H9 (cell line): ENCODE results near the gene ITSN1. TPM values are rescaled to one million over a fixed set of nuclear protein-coding genes. Genes with fewer than 3 reads are reported as not detected.

Source experiments
- DNase-seq: peaks from one replicate; pipeline ENCODE4 v3.0.0-alpha.2; 2017
- H2AFZ ChIP-seq: one replicate; pipeline ENCODE4 v1.6.1; 2013; ENCODE audit warnings: mild to moderate bottlenecking, low read length, control low read depth, moderate library complexity
- H2AK5ac ChIP-seq: 2 replicates; pipeline ENCODE4 v1.6.1; 2013; ENCODE audit warnings: low read length, control low read depth, mixed read lengths; ENCODE audit not compliant: insufficient read length
- H2BK120ac ChIP-seq: one replicate; pipeline ENCODE4 v1.6.1; 2013; ENCODE audit warnings: low read depth, mild to moderate bottlenecking, low read length, control low read depth, inconsistent platforms; ENCODE audit not compliant: poor library complexity, severe bottlenecking
- H2BK12ac ChIP-seq: 2 replicates; pipeline ENCODE4 v1.6.1; 2013; ENCODE audit warnings: low read length, control low read depth, mixed read lengths, low read depth; ENCODE audit not compliant: insufficient read length
- H2BK15ac ChIP-seq: 2 replicates; pipeline ENCODE4 v1.6.1; 2013; ENCODE audit warnings: low read depth, low read length, control low read depth
- H2BK20ac ChIP-seq: one replicate; pipeline ENCODE4 v1.6.1; 2013; ENCODE audit warnings: low read depth, mild to moderate bottlenecking, low read length, control low read depth, inconsistent platforms; ENCODE audit not compliant: poor library complexity, severe bottlenecking
- H2BK5ac ChIP-seq: 2 replicates; pipeline ENCODE4 v1.6.1; 2013; ENCODE audit warnings: low read length, control low read depth, mixed read lengths; ENCODE audit not compliant: insufficient read length
- H3K14ac ChIP-seq: 2 replicates; pipeline ENCODE4 v1.6.1; 2013; ENCODE audit warnings: low read length, control low read depth; ENCODE audit not compliant: insufficient read depth
- H3K18ac ChIP-seq: 2 replicates; pipeline ENCODE4 v1.6.1; 2013; ENCODE audit warnings: low read depth, mild to moderate bottlenecking, mixed read lengths, low read length, control low read depth; ENCODE audit not compliant: insufficient read length
- H3K23ac ChIP-seq: 2 replicates; pipeline ENCODE4 v1.6.1; 2013; ENCODE audit warnings: low read length, control low read depth, mixed read lengths, low read depth; ENCODE audit not compliant: insufficient read length
- H3K23me2 ChIP-seq: 2 replicates; pipeline ENCODE4 v1.6.1; 2013; ENCODE audit warnings: low read depth, mild to moderate bottlenecking, mixed read lengths, low read length, control low read depth; ENCODE audit not compliant: insufficient read length, poor library complexity, severe bottlenecking
- H3K27ac ChIP-seq: 2 replicates; pipeline ENCODE4 v1.5.1; 2013; ENCODE audit warnings: low read length, control low read depth, mixed read lengths, low read depth; ENCODE audit not compliant: insufficient read length
- H3K27me3 ChIP-seq: 2 replicates; pipeline ENCODE4 v1.6.1; 2013; ENCODE audit warnings: low read length, control low read depth, inconsistent platforms; ENCODE audit not compliant: insufficient read depth
- H3K4ac ChIP-seq: 2 replicates; pipeline ENCODE4 v1.6.1; 2013; ENCODE audit warnings: low read depth, mild to moderate bottlenecking, control low read depth, inconsistent platforms, low read length, moderate library complexity
- H3K4me1 ChIP-seq: 2 replicates; pipeline ENCODE4 v1.6.1; 2013; ENCODE audit warnings: low read length, control low read depth, inconsistent platforms; ENCODE audit not compliant: insufficient read depth
- H3K4me2 ChIP-seq: 2 replicates; pipeline ENCODE4 v1.6.1; 2013; ENCODE audit warnings: low read length, control low read depth, mixed read lengths; ENCODE audit not compliant: insufficient read length, insufficient read depth
- H3K56ac ChIP-seq: 2 replicates; pipeline ENCODE4 v1.6.1; 2013; ENCODE audit warnings: low read depth, mild to moderate bottlenecking, mixed read lengths, low read length, control low read depth; ENCODE audit not compliant: insufficient read length
- H3K79me1 ChIP-seq: 2 replicates; pipeline ENCODE4 v1.6.1; 2013; ENCODE audit warnings: low read depth, mild to moderate bottlenecking, moderate library complexity, low read length, control low read depth, inconsistent platforms; ENCODE audit not compliant: insufficient read depth, poor library complexity, severe bottlenecking
- H3K79me2 ChIP-seq: 2 replicates; pipeline ENCODE4 v1.6.1; 2013; ENCODE audit warnings: low read length, control low read depth, inconsistent platforms; ENCODE audit not compliant: insufficient read depth
- H3K9ac ChIP-seq: 2 replicates; pipeline ENCODE4 v1.6.1; 2013; ENCODE audit warnings: low read length, control low read depth, mixed read lengths; ENCODE audit not compliant: insufficient read length; ENCODE audit errors: extremely low read depth
- H3K9me3 ChIP-seq: one replicate; pipeline ENCODE4 v1.6.1; 2013; ENCODE audit warnings: low read depth, low read length, inconsistent platforms; ENCODE audit not compliant: control insufficient read depth
- H3T11ph ChIP-seq: one replicate; pipeline ENCODE4 v1.6.1; 2013; ENCODE audit warnings: mild to moderate bottlenecking, low read length, control low read depth, inconsistent platforms
- H4K20me1 ChIP-seq: one replicate; pipeline ENCODE4 v1.6.1; 2013; ENCODE audit not compliant: control insufficient read depth, insufficient read length, insufficient read depth
- H4K5ac ChIP-seq: 2 replicates; pipeline ENCODE4 v1.6.1; 2013; ENCODE audit warnings: low read depth, mild to moderate bottlenecking, mixed read lengths, low read length, control low read depth; ENCODE audit not compliant: insufficient read length
- H4K8ac ChIP-seq: replicated peaks from 2 replicates; pipeline ENCODE4 v1.6.1; 2013; ENCODE audit warnings: low read length, control low read depth, mixed read lengths, low read depth; ENCODE audit not compliant: insufficient read length
- H4K91ac ChIP-seq: 2 replicates; pipeline ENCODE4 v1.6.1; 2013; ENCODE audit warnings: low read depth, mild to moderate bottlenecking, moderate library complexity, mixed read lengths, low read length, control low read depth; ENCODE audit not compliant: insufficient read length
- H3K27ac Mint-ChIP-seq, 3 experiments: 2 replicates in 2 of 3; 3 replicates in 1 of 3; pipeline ENCODE4 v1.8.0; 2020 to 2021; ENCODE audit warnings: mixed read lengths in 3 of 3, mild to moderate bottlenecking in 1 of 3, moderate library complexity in 1 of 3
- H3K27me3 Mint-ChIP-seq: 2 replicates; pipeline ENCODE4 v1.8.0; 2021; ENCODE audit warnings: low read depth, mild to moderate bottlenecking, moderate library complexity, mixed read lengths
- H3K36me3 Mint-ChIP-seq, 3 experiments: 2 replicates in 2 of 3; 3 replicates in 1 of 3; pipeline ENCODE4 v1.8.0; 2020 to 2021; ENCODE audit warnings: low read depth in 3 of 3, mixed read lengths in 3 of 3; ENCODE audit not compliant: insufficient read depth in 1 of 3
- H3K4me1 Mint-ChIP-seq, 2 experiments: 2 replicates each; pipeline ENCODE4 v1.8.0; 2020; ENCODE audit warnings: mixed read lengths in 2 of 2
- H3K4me3 Mint-ChIP-seq, 2 experiments: 2 replicates in 1 of 2; 3 replicates in 1 of 2; pipeline ENCODE4 v1.8.0; 2020 to 2021; ENCODE audit warnings: mild to moderate bottlenecking in 2 of 2, mixed read lengths in 2 of 2, moderate library complexity in 1 of 2
- H3K9me3 Mint-ChIP-seq, 2 experiments: 2 replicates in 1 of 2; 3 replicates in 1 of 2; pipeline ENCODE4 v1.8.0; 2020; ENCODE audit warnings: mild to moderate bottlenecking in 2 of 2, mixed read lengths in 2 of 2, moderate library complexity in 1 of 2
- WGBS: extraction: QIAGEN DNeasy Blood & Tissue Kit; methylation state at CpG from one replicate; pipeline ENCODE4 v1.1.7; 2013; ENCODE audit warnings: missing lambda C conversion rate, low lambda C conversion rate, mixed read lengths; ENCODE audit not compliant: insufficient read length; ENCODE audit errors: extremely low coverage; 5-methylcytosine and 5-hydroxymethylcytosine counted together
- total RNA-seq: library from RNA; stranded (reverse); gene quantifications from 2 replicates; pipeline ENCODE4 v1.2.1, GENCODE V29; 2021
- TF ChIP-seq, protein P1 (sequence below): fragments of 200-600 bp; sonication (generic); conservative IDR thresholded peaks from 3 replicates; pipeline ENCODE4 v1.8.0; 2021; ENCODE audit warnings: antibody characterized with exemption, mild to moderate bottlenecking

The ITSN1 gene
- total RNA-seq, 1 experiment from 2014 or later = 94.2 TPM

DNA sequence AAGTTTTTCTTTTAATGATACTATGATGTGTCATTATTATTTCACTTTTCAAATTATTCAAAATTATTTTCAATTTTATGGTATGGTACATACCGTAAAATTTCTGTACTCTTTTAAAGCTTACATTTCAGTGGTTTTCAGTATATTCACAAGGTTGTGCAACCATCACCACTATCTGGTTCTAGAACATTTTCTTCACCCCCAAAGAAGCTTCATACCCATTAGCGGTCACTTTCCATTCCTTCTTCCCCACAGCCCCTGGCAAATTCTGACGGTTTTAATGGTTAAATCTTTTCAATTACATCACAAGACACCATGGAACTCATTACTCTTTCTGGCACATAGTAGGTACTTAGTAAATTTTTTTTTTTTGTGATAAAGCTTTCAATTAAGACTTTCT lies 296.1 kb downstream of the ITSN1 start:
- Histone ChIP-seq H3K23me2 (no peaks in the 10 kb centered on the region), H2BK120ac (no peak overlapping the region), H3K27ac (no peak overlapping the region), H3K18ac (no peak overlapping the region), H2BK20ac (no peak overlapping the region), H3K27me3 (no peaks in the 10 kb centered on the region), H4K8ac (no peak overlapping the region), H3K14ac (no peak overlapping the region), H2AFZ (no peak overlapping the region), H2BK5ac (no peak overlapping the region), H3K79me1 (peaks cover 2% of the 10 kb centered on the region), H4K5ac (no peak overlapping the region), H3K23ac (no peak overlapping the region), H3T11ph (no peak overlapping the region), H4K91ac (no peak overlapping the region), H2AK5ac (no peak overlapping the region), H3K79me2 (no peaks in the 10 kb centered on the region), H3K9ac (no peak overlapping the region), H3K4me2 (no peak overlapping the region), H2BK12ac (no peak overlapping the region), H3K4ac (no peak overlapping the region), H2BK15ac (no peak overlapping the region), H3K4me1 (no peaks in the 10 kb centered on the region; the same call in 1 of the 2 replicates), H3K56ac (no peak overlapping the region), H4K20me1 (no peaks in the 10 kb centered on the region), H3K9me3 (no peaks in the 10 kb centered on the region)
- Mint-ChIP-seq H3K27ac (no peak overlapping the region), H3K4me3 (no peak overlapping the region), H3K27me3 (no peaks in the 10 kb centered on the region), H3K9me3 (no peaks in the 10 kb centered on the region; a peak in 1 of 5 replicates), H3K4me1 (peaks cover 15 to 18% of the 10 kb centered on the region in 2 experiments), H3K36me3 (peaks cover 0 to 14% (median 12%) of the 10 kb centered on the region in 3 experiments; a peak in 6 of 7 replicates)
- WGBS = no CpG with 5 or more reads among the region's 3 CpGs
- DNase-seq = no peak
- TF ChIP-seq, protein P1, sequence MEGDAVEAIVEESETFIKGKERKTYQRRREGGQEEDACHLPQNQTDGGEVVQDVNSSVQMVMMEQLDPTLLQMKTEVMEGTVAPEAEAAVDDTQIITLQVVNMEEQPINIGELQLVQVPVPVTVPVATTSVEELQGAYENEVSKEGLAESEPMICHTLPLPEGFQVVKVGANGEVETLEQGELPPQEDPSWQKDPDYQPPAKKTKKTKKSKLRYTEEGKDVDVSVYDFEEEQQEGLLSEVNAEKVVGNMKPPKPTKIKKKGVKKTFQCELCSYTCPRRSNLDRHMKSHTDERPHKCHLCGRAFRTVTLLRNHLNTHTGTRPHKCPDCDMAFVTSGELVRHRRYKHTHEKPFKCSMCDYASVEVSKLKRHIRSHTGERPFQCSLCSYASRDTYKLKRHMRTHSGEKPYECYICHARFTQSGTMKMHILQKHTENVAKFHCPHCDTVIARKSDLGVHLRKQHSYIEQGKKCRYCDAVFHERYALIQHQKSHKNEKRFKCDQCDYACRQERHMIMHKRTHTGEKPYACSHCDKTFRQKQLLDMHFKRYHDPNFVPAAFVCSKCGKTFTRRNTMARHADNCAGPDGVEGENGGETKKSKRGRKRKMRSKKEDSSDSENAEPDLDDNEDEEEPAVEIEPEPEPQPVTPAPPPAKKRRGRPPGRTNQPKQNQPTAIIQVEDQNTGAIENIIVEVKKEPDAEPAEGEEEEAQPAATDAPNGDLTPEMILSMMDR = no peak
